ENCODE measurements around the gene TMEM9. TPM values are rescaled to one million over a fixed set of nuclear protein-coding genes. Genes with fewer than 3 reads are reported as not detected.

Gene TMEM9
- total RNA-seq, 1 experiment from 2014 or later = 475 TPM

DNA sequence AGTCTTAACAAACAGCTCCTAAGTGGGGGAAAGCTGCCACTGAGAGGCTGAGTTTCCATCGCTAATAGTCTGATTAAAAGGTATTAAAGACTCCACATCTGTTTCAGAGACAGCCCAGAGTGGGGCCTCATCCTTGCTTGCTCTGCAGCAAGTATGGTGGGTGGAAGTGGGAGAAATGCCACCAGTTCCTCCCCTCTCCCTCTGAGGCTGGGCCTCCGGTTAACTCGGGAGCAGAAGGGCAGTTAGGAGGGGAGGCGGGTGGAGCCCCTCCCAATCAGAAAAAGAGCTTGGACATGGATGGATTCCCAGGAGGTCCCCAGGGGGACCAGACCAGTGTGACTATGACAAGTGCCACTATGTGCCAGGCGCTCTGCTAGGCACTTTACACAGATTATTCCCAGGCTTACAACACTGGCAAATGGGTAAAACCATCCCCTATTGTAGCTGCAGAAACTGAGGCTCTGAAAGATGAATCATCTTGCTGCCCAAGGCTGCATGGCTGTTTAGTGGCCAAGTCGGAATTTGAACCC is 15.9 kb downstream of the TMEM9 start:
- no peak for DNase-seq (ENCODE audit: low read depth)
- in situ Hi-C loops (cut with HindIII; ENCODE audit: low pct_unique_long_range_greater_than_20kb, low sequenced_read_pairs) = no loop called here

- peak; percentile 73 for DNase-seq (ENCODE audit: low read depth)
- in situ Hi-C loops (cut with HindIII; ENCODE audit: low pct_unique_long_range_greater_than_20kb, low sequenced_read_pairs) = no loop called here
Measured at GRCh38 chr1:201137579-201138310, 16.5 kb downstream of the TMEM9 start.

GRCh38 chr1:201137024-201137392 is 17.3 kb downstream of the TMEM9 start:
- in situ Hi-C loops (cut with HindIII; ENCODE audit: low pct_unique_long_range_greater_than_20kb, low sequenced_read_pairs) = no loop called here
- no peak for DNase-seq (ENCODE audit: low read depth)

GRCh38 chr1:201136355-201137023 is 17.8 kb downstream of the TMEM9 start:
- in situ Hi-C loops (cut with HindIII; ENCODE audit: low pct_unique_long_range_greater_than_20kb, low sequenced_read_pairs) = no loop called here
- DNase-seq (ENCODE audit: low read depth) = no peak

- no peak for DNase-seq (ENCODE audit: low read depth)
- in situ Hi-C loops (cut with HindIII; ENCODE audit: low pct_unique_long_range_greater_than_20kb, low sequenced_read_pairs) = no loop called here
Measured at GRCh38 chr1:201134405-201134804, 19.9 kb downstream of the TMEM9 start.

DNA sequence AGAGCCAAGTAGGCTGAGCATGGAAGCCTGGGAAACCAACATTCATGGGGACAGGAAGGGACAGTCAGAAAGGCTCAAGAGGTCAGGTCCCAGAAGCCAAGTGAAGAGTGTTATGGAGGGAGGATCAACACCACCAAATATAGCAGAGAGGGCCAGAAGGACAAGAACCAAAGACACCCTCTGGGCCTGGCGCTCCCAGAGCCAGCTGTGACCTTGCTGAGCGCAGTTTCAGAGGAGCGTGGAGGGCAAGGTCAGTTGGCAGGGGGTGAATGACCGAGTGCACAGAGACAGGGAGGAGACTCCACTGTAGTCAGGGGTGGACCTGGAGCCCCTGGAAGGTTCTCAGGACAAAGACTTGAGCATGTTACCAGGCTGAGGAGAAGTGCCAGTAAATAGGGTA is 22.9 kb downstream of the TMEM9 start:
- no peak for DNase-seq (ENCODE audit: low read depth)
- in situ Hi-C loops (cut with HindIII; ENCODE audit: low pct_unique_long_range_greater_than_20kb, low sequenced_read_pairs) = no loop called here

DNA sequence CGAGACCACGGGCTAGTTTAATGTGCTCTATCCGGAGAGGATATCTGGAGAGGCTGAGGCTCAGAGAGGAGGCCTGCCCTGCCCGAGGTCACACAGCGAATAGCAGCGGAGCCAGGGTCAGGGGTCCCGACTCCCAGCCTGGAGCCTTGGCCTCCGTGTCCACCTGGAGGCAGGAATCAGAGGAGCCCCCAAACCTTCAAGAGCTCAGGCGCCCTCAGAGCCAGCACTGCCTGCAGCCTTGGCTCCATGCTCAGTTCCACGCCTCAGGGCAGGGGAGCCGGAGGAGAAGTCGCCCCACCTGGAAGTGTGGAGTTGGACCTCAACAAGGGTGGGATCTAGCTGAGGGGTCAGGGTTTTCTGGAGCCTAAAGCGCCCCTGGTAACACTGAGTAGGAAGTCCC is 25.3 kb downstream of the TMEM9 start:
- in situ Hi-C loops (cut with HindIII; ENCODE audit: low pct_unique_long_range_greater_than_20kb, low sequenced_read_pairs) = no loop called here
- DNase-seq (ENCODE audit: low read depth) = no peak

DNA sequence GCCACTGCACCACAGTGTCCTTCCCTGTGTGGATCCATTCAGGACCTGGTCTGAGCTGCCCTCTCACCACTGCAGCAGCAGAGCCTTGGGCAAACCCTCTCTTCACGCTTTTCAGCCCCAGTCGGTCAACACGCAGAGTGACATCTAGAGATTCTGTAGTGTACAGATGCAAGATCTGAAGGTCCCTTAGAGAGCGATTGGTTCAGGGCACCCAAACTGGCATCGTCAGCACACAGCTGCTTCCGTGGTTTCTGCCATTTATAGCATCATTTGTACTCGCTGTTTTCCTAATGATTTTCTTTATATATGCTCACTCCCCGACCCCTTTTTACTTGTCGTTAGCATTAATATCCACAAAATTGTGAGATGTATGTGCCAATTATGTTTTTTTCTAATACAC is 25.8 kb downstream of the TMEM9 start:
- DNase-seq (ENCODE audit: low read depth) = no peak
- in situ Hi-C loops (cut with HindIII; ENCODE audit: low pct_unique_long_range_greater_than_20kb, low sequenced_read_pairs) = no loop called here

DNA sequence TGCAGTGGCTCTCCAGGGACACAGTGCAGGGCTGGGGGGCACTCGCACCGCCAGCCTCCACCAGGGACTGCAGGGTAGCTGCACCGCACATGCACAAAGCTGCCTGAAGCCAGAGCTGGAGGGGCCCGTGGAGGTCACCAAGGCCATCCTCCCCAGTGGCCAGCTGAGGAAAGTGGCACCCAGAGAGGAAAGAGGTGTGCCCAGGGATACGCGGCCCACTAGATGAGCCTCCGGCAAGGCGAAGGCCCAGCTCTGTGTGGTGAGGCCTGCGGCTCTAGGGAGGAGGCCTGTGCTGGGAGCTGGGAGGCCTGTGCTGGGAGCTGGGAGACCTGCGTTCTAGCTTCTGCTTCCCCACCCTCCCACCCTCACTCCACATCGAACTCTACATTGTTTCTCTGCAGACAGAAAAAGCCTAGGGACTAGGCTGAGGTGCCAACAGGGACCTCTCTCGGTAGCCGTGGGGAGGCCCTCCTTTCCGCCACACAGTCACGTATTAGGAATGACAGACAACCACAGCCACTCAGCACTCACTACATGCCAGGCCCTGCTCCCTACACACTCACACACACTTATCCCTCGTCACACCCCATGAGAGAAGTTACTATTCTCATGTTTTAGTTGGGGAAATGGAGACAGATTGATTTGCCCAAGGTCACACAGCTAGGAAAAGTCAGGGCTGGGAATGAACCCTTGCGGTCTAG is 26.4 kb downstream of the TMEM9 start:
- DNase-seq (ENCODE audit: low read depth) = no peak
- in situ Hi-C loops (cut with HindIII; ENCODE audit: low pct_unique_long_range_greater_than_20kb, low sequenced_read_pairs) = no loop called here

GRCh38 chr1:201126832-201127754 is 27.2 kb downstream of the TMEM9 start, which contains the start of gene ASCL5:
TSS of gene ASCL5 (minus strand) at chr1:201127184. CDS start at chr1:201115372, 11,812 bp downstream.
- in situ Hi-C loops (cut with HindIII; ENCODE audit: low pct_unique_long_range_greater_than_20kb, low sequenced_read_pairs) = no loop called here
- DNase-seq (ENCODE audit: low read depth) = peak; percentile 70

GRCh38 chr1:201126463-201126831 is 27.8 kb downstream of the TMEM9 start:
- in situ Hi-C loops (cut with HindIII; ENCODE audit: low pct_unique_long_range_greater_than_20kb, low sequenced_read_pairs) = no loop called here
- no peak for DNase-seq (ENCODE audit: low read depth)

DNA sequence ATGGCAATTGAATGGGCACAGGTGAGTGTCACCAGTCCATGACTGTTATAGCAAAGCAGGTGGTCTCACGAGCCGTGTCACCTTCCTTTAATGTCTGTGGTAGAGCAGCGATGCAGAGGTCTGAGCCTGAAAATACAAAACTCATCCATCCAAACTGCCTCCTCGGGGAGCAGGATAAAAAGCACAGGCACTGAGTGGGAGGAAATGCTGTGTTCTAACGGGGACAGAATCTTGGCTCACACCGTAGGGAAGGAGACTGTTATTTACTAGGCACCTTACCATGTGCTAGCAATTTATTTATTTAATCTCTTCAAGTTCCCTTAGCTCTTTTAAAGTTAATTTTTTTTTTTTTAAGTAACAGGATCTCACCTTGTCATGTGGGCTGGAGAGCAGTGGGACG is 28.5 kb downstream of the TMEM9 start:
- no peak for DNase-seq (ENCODE audit: low read depth)
- in situ Hi-C loops (cut with HindIII; ENCODE audit: low pct_unique_long_range_greater_than_20kb, low sequenced_read_pairs) = no loop called here

DNA sequence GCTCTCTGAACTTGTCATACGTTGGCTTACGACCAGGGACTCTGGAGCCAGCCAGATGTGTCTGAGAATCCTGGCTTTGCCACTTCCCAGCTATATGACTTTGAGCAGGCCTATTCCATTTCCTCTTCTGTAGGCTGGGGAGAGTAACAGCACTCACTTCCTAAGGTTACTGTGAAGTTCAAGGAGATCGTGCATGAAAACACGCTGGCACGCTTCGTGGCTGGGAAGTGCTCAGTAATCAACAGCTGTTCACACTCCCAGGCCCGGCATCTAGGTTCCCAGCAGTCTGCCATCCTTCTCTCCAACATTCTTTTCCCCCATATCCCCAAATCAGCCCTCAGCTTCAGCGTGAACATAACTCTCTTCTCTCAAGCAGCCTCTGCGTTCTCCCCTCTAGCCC is 29.3 kb downstream of the TMEM9 start:
- DNase-seq (ENCODE audit: low read depth) = no peak
- in situ Hi-C loops (cut with HindIII; ENCODE audit: low pct_unique_long_range_greater_than_20kb, low sequenced_read_pairs) = no loop called here

DNA sequence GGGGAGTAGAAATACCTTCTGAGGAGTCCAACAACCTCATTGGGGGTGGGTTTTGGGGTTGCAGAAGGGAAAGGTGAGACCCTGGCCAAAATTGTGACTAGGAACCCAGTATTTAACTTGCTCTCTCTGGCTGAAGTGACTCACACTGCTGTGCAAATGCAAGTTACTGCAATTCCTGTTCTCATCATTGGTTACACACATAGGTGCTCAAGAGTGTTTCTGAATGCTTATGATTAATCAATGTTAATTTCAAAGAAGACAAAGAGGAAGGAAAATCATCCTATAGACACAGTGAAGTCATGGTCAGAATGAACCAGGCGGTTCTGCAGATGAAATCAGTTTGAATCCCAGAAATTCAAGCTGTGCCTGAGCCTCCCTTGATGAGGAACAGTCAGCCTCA is 30.4 kb downstream of the TMEM9 start:
- in situ Hi-C loops (cut with HindIII; ENCODE audit: low pct_unique_long_range_greater_than_20kb, low sequenced_read_pairs) = no loop called here
- no peak for DNase-seq (ENCODE audit: low read depth)

DNA sequence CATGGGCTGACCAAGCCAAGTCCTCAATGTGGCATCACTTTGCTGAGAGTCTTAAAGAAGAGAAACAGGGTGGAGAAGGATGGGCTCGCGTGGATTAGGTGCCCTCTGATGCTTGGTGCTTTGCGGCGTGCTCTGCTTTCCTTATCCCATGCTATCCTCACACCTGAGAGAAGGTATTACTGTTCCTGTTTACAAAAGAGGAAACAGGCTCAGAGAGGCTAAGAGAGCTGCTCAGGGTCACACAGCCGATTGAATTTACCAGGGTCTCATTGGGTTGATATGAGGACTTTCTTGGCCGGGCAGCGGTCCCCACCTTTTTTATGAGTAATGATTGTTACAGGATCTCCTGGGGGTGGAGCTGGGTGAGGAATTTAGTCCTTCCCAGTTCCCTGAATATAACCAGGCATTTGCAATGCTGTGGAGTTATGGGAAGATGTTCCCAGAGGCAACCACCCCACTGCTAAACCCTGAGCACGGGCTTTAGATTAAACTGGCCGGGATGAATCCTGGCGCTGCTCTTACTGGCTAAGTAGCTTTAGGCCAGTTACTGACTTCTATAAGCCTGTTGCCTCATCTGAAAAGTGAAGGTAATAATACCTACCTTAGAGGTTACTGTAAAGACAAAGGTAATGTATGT is 31.8 kb downstream of the TMEM9 start:
- in situ Hi-C loops (cut with HindIII; ENCODE audit: low pct_unique_long_range_greater_than_20kb, low sequenced_read_pairs) = no loop called here
- DNase-seq (ENCODE audit: low read depth) = no peak

DNA sequence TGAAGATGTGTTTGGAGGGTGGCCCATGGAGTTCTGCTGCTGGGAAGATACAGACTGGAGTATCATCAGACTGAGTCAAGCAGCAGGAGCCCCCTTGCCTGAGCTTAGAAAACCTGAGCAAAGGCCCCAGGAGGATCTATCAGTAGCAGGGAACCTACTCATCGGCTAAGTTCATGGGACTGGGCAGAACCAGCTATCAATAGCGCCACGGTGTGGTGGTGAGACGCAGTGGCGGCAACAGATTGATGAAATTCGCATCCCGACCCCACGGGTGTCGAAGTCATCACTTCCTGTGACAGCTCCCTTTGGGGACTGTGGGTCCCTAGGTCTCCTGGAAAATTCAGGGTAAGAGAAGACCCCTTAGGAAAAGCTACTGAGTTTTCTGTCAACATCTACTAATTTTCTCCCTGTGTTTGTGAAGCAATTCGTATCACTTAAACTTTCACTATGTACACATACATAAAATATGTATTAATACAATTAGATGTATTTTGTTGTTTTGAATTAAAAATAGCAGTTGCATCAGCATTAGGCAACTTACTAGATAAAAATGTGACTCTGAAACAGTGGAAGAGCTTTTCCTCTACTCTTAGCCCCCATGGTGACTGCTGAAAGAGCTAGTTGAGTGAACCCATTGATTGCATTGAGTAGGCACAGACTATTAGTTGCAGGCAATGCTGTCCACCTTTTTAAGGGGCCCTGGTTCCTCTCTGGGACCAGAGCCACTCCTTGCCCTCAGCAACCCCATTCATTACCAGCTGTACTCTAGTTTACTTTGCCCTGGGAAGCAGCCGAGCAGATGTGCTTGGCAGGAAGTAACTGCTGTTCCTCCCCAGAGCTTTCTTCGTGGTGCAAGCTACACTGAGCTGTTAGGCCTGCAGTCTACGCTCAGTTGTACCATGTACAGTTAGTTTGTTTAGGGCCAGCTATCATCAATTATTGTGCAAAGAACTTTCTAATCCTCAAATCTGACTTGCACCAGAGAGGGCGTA is 34.8 kb downstream of the TMEM9 start:
- no peak for DNase-seq (ENCODE audit: low read depth)

GRCh38 chr1:201116091-201116490 is 38.2 kb downstream of the TMEM9 start:
- in situ Hi-C loops (cut with HindIII; ENCODE audit: low pct_unique_long_range_greater_than_20kb, low sequenced_read_pairs) = no loop called here

More for the DNA sequence above, 34.8 kb downstream of the TMEM9 start:
- in situ Hi-C loops (cut with HindIII; ENCODE audit: low pct_unique_long_range_greater_than_20kb, low sequenced_read_pairs) = no loop called here

More at GRCh38 chr1:201116091-201116490, 38.2 kb downstream of the TMEM9 start:
- DNase-seq (ENCODE audit: low read depth) = no peak

Data from Caki2 (cell line).